ENCODE measurements around the gene TBC1D22A.

- no peak for TF ChIP-seq CTCF (IDR thresholded peaks at IDR 0.05 in 4 of 5, conservative IDR thresholded peaks at IDR 0.05 in 1 of 5)
- no peak for TF ChIP-seq POLR2A (IDR thresholded peaks at IDR 0.05)
Observed at GRCh38 chr22:46953968-46954765, 191.7 kb downstream of the TBC1D22A start.

All from gastrocnemius medialis (tissue), 4 donors.